Karpas-422 (cell line): ENCODE measurements around the gene EXOSC5. TPM values are rescaled to one million over a fixed set of nuclear protein-coding genes. Genes with fewer than 3 reads are reported as not detected.
"Not testable (repeated sequence)": the region's sequence is repeated elsewhere in the genome, so short reads cannot be mapped to it uniquely, and the experiment has no call there.

ENCODE experiments used
- DNase-seq: peaks from one replicate; pipeline ENCODE4 v3.0.0-alpha.2; 2015
- H2AFZ ChIP-seq: fragments of 200-600 bp; sonication (generic); 2 replicates; pipeline ENCODE4 v1.6.1; 2014; ENCODE audit warnings: antibody characterized with exemption, low read length, mixed read lengths
- H3K27ac ChIP-seq: fragments of 200-600 bp; sonication (generic); 2 replicates; pipeline ENCODE4 v1.5.1; 2014; ENCODE audit warnings: mild to moderate bottlenecking, low read length, moderate library complexity
- H3K27me3 ChIP-seq: fragments of 200-600 bp; sonication (generic); 2 replicates; pipeline ENCODE4 v1.6.1; 2014; ENCODE audit warnings: low read length, mixed read lengths
- H3K36me3 ChIP-seq: fragments of 200-600 bp; sonication (generic); 2 replicates; pipeline ENCODE4 v1.6.1; 2014; ENCODE audit warnings: low read length, mixed read lengths; ENCODE audit not compliant: insufficient read depth
- H3K4me1 ChIP-seq: fragments of 200-600 bp; sonication (generic); 2 replicates; pipeline ENCODE4 v1.6.1; 2014; ENCODE audit warnings: mild to moderate bottlenecking, low read length, mixed read lengths
- H3K4me2 ChIP-seq: fragments of 200-600 bp; sonication (generic); 2 replicates; pipeline ENCODE4 v1.6.1; 2014; ENCODE audit warnings: low read length, low read depth, mild to moderate bottlenecking; ENCODE audit not compliant: poor library complexity, severe bottlenecking
- H3K4me3 ChIP-seq: fragments of 200-600 bp; sonication (generic); 2 replicates; pipeline ENCODE4 v1.5.1; 2014; ENCODE audit warnings: mild to moderate bottlenecking, antibody characterized with exemption, low read length, mixed read lengths
- H3K79me2 ChIP-seq: fragments of 200-600 bp; sonication (generic); 2 replicates; pipeline ENCODE4 v1.6.1; 2014; ENCODE audit warnings: mild to moderate bottlenecking, low read length, mixed read lengths
- H3K9ac ChIP-seq: fragments of 200-600 bp; sonication (generic); 2 replicates; pipeline ENCODE4 v1.6.0; 2014; ENCODE audit warnings: low read length
- H3K9me2 ChIP-seq: fragments of 200-600 bp; sonication (generic), shearing (Covaris generic); replicated peaks from 2 replicates; pipeline ENCODE4 v1.6.0; 2014; ENCODE audit warnings: mild to moderate bottlenecking, low read length, moderate library complexity; ENCODE audit not compliant: insufficient read depth
- H3K9me3 ChIP-seq: fragments of 300-700, 200-600 bp; sonication (generic); 2 replicates; pipeline ENCODE4 v1.6.1; 2014; ENCODE audit warnings: low read length, mixed read lengths
- H4K20me1 ChIP-seq: fragments of 200-600 bp; sonication (generic); 2 replicates; pipeline ENCODE4 v1.6.1; 2014; ENCODE audit warnings: mild to moderate bottlenecking, antibody characterized with exemption, low read length, low read depth; ENCODE audit not compliant: insufficient read depth
- total RNA-seq: library from RNA; depleted of rRNA; stranded (reverse); fragments of >200 nt; shearing (Covaris generic); gene quantifications from 2 replicates; pipeline ENCODE4 v1.2.3, GENCODE V29; 2014; ENCODE audit warnings: low replicate concordance

EXOSC5 gene
- total RNA-seq, 1 experiment from 2014 or later: 74.7 TPM

- Histone ChIP-seq H3K4me3 (no peak within 1 kb of the TSS), H3K36me3 (no peaks in the 10 kb centered on the region), H3K9me2 (no peaks in the 10 kb centered on the region), H3K4me2 (no peak within 1 kb of the TSS), H2AFZ (no peak within 1 kb of the TSS), H3K27ac (no peak within 1 kb of the TSS), H3K9me3 (no peaks in the 10 kb centered on the region), H3K79me2 (no peaks in the 10 kb centered on the region), H3K4me1 (peaks cover 7% of the 10 kb centered on the region), H3K9ac (no peak within 1 kb of the TSS), H4K20me1 (no peaks in the 10 kb centered on the region), H3K27me3 (no peaks in the 10 kb centered on the region)
- no peak for DNase-seq
Observed at GRCh38 chr19:41376241-41376997, 20.7 kb downstream of the EXOSC5 start, which contains the start of gene TMEM91. Gene TMEM91 (plus strand): TSS chr19:41376533. CDS start chr19:41378310, 1,777 bp downstream.

- DNase-seq: no peak
- Histone ChIP-seq H3K27ac (no peak overlapping the region), H3K4me1 (peaks cover 7% of the 10 kb centered on the region), H3K9me2 (no peaks in the 10 kb centered on the region), H4K20me1 (no peaks in the 10 kb centered on the region), H3K27me3 (no peaks in the 10 kb centered on the region), H3K79me2 (no peaks in the 10 kb centered on the region), H3K4me2 (no peak overlapping the region), H3K4me3 (no peak overlapping the region), H3K36me3 (no peaks in the 10 kb centered on the region), H3K9ac (no peak overlapping the region), H2AFZ (no peak overlapping the region), H3K9me3 (no peaks in the 10 kb centered on the region)
Observed at GRCh38 chr19:41373993-41374392, 23.2 kb downstream of the EXOSC5 start.

- H3K4me1 ChIP-seq: peaks cover 6% of the 10 kb centered on the region; the same call in 1 of the 2 replicates
- no peak overlapping the region for H3K9ac ChIP-seq
- H3K79me2 ChIP-seq: peaks cover 4% of the 10 kb centered on the region; the same call in 1 of the 2 replicates
- H3K27me3 ChIP-seq: no peaks in the 10 kb centered on the region
- no peaks in the 10 kb centered on the region for H3K9me3 ChIP-seq
- no peak for DNase-seq
- H3K36me3 ChIP-seq: no peaks in the 10 kb centered on the region
- no peak overlapping the region for H3K27ac ChIP-seq
- no peaks in the 10 kb centered on the region for H3K9me2 ChIP-seq
- H3K4me3 ChIP-seq: no peak overlapping the region
- no peak overlapping the region for H2AFZ ChIP-seq
- no peak overlapping the region for H3K4me2 ChIP-seq
- H4K20me1 ChIP-seq: no peaks in the 10 kb centered on the region
Observed at GRCh38 chr19:41372501-41372900, 24.7 kb downstream of the EXOSC5 start.

GRCh38 chr19:41371541-41371940 is 25.6 kb downstream of the EXOSC5 start:
- Histone ChIP-seq H3K36me3 (no peaks in the 10 kb centered on the region), H3K4me3 (no peak overlapping the region), H3K27me3 (no peaks in the 10 kb centered on the region), H3K9me2 (no peaks in the 10 kb centered on the region), H3K79me2 (peaks cover 9% of the 10 kb centered on the region), H3K4me1 (peaks cover 6% of the 10 kb centered on the region; the same call in 1 of the 2 replicates), H3K9ac (no peak overlapping the region), H2AFZ (no peak overlapping the region), H3K9me3 (no peaks in the 10 kb centered on the region), H4K20me1 (no peaks in the 10 kb centered on the region), H3K4me2 (no peak overlapping the region), H3K27ac (no peak overlapping the region)
- no peak for DNase-seq

- H3K9me2 ChIP-seq, DNase-seq, H3K27me3 ChIP-seq, H2AFZ ChIP-seq, H3K4me1 ChIP-seq, H3K9me3 ChIP-seq, H3K36me3 ChIP-seq, H3K27ac ChIP-seq, H3K9ac ChIP-seq, H3K4me2 ChIP-seq, H4K20me1 ChIP-seq, H3K4me3 ChIP-seq: not testable (repeated sequence)
- H3K79me2 ChIP-seq: peaks cover 13% of the 10 kb centered on the region
Observed at GRCh38 chr19:41371119-41371518, 26.0 kb downstream of the EXOSC5 start.

- Histone ChIP-seq H3K27ac (no peak overlapping the region), H2AFZ (no peak overlapping the region), H3K36me3 (no peaks in the 10 kb centered on the region), H3K4me3 (no peak overlapping the region), H3K79me2 (peaks cover 20% of the 10 kb centered on the region), H3K9ac (no peak overlapping the region), H3K4me1 (peaks cover 9% of the 10 kb centered on the region), H3K9me2 (no peaks in the 10 kb centered on the region), H3K9me3 (no peaks in the 10 kb centered on the region), H3K27me3 (no peaks in the 10 kb centered on the region), H4K20me1 (no peaks in the 10 kb centered on the region), H3K4me2 (no peak overlapping the region)
- no peak for DNase-seq
Observed at GRCh38 chr19:41369769-41370168, 27.4 kb downstream of the EXOSC5 start.

- Histone ChIP-seq H3K4me1 (peaks cover 21% of the 10 kb centered on the region), H3K9ac (no peak overlapping the region), H3K36me3 (no peaks in the 10 kb centered on the region), H3K79me2 (peaks cover 32% of the 10 kb centered on the region), H3K9me3 (no peaks in the 10 kb centered on the region), H3K4me3 (no peak overlapping the region), H3K27ac (no peak overlapping the region), H3K9me2 (no peaks in the 10 kb centered on the region), H2AFZ (no peak overlapping the region), H3K27me3 (no peaks in the 10 kb centered on the region), H4K20me1 (no peaks in the 10 kb centered on the region), H3K4me2 (no peak overlapping the region)
- DNase-seq: no peak
Observed at GRCh38 chr19:41367848-41368301, 29.3 kb downstream of the EXOSC5 start.

- no peak overlapping the region for H2AFZ ChIP-seq
- H3K27ac ChIP-seq: no peak overlapping the region
- H4K20me1 ChIP-seq: no peaks in the 10 kb centered on the region
- no peak overlapping the region for H3K9ac ChIP-seq
- no peaks in the 10 kb centered on the region for H3K9me2 ChIP-seq
- H3K4me2 ChIP-seq: no peak overlapping the region
- H3K4me3 ChIP-seq: no peak overlapping the region
- no peaks in the 10 kb centered on the region for H3K36me3 ChIP-seq
- DNase-seq: peak; percentile 64
- H3K4me1 ChIP-seq: peaks cover 24% of the 10 kb centered on the region
- H3K9me3 ChIP-seq: no peaks in the 10 kb centered on the region
- H3K27me3 ChIP-seq: no peaks in the 10 kb centered on the region
- peaks cover 32% of the 10 kb centered on the region for H3K79me2 ChIP-seq
Observed at GRCh38 chr19:41366089-41366488, 31.1 kb downstream of the EXOSC5 start.
